Type B pancreatic cell (in vitro differentiated cells): Measurements from ENCODE around the gene CXCL17. TPM values are rescaled to one million over a fixed set of nuclear protein-coding genes. Genes with fewer than 3 reads are reported as not detected.
"Not testable (repeated sequence)": the region's sequence is repeated elsewhere in the genome, so short reads cannot be mapped to it uniquely, and the experiment has no call there.

Experiments
- DNase-seq: peaks from one replicate; pipeline ENCODE4 v3.0.0; 2021; ENCODE audit warnings: mixed read lengths; ENCODE audit not compliant: unreplicated experiment; ENCODE audit errors: extremely low spot score
- H3K27ac Mint-ChIP-seq: 2 replicates; pipeline ENCODE4 v1.8.0; 2021; ENCODE audit warnings: mild to moderate bottlenecking, mixed read lengths
- H3K27me3 Mint-ChIP-seq: 2 replicates; pipeline ENCODE4 v1.8.0; 2021; ENCODE audit warnings: mixed read lengths
- H3K36me3 Mint-ChIP-seq: 2 replicates; pipeline ENCODE4 v1.8.0; 2021; ENCODE audit warnings: mixed read lengths
- H3K4me1 Mint-ChIP-seq: one replicate; pipeline ENCODE4 v1.8.0; 2021; ENCODE audit warnings: mixed read lengths; ENCODE audit not compliant: unreplicated experiment
- H3K4me3 Mint-ChIP-seq: 2 replicates; pipeline ENCODE4 v1.8.0; 2021; ENCODE audit warnings: mild to moderate bottlenecking, mixed read lengths
- H3K9me3 Mint-ChIP-seq: 2 replicates; pipeline ENCODE4 v1.8.0; 2021; ENCODE audit warnings: mixed read lengths
- CTCF ChIP-seq: fragments of 200-600 bp; sonication (generic); conservative IDR thresholded peaks from 2 replicates; pipeline ENCODE4 v1.5.0; 2021; ENCODE audit warnings: antibody characterized with exemption, mild to moderate bottlenecking
- total RNA-seq: library from RNA; stranded (reverse); gene quantifications from 2 replicates; pipeline ENCODE4 v1.2.1, GENCODE V29; 2021; ENCODE audit warnings: low replicate concordance

The CXCL17 gene
- total RNA-seq, 1 donor from 2014 or later: 3.2 TPM

GRCh38 chr19:42461700-42462324 lies 19.1 kb upstream of the CXCL17 start:
- Mint-ChIP-seq H3K36me3 (no peaks in the 10 kb centered on the region), H3K9me3 (no peaks in the 10 kb centered on the region), H3K27ac (no peak overlapping the region), H3K27me3 (no peaks in the 10 kb centered on the region), H3K4me1 (peaks cover 10% of the 10 kb centered on the region), H3K4me3 (no peak overlapping the region)
- no peak for DNase-seq
- no peak for TF ChIP-seq CTCF

- not testable (repeated sequence) for H3K27me3 Mint-ChIP-seq, DNase-seq, H3K27ac Mint-ChIP-seq, H3K4me1 Mint-ChIP-seq, H3K4me3 Mint-ChIP-seq, H3K9me3 Mint-ChIP-seq, H3K36me3 Mint-ChIP-seq
- TF ChIP-seq CTCF: peak; percentile 7
Observed at GRCh38 chr19:42461231-42461630, 18.5 kb upstream of the CXCL17 start.

- H3K4me1 Mint-ChIP-seq: no peaks in the 10 kb centered on the region
- no peaks in the 10 kb centered on the region for H3K36me3 Mint-ChIP-seq
- no peak for TF ChIP-seq CTCF
- no peaks in the 10 kb centered on the region for H3K9me3 Mint-ChIP-seq
- no peak for DNase-seq
- H3K27ac Mint-ChIP-seq: no peak overlapping the region
- H3K27me3 Mint-ChIP-seq: no peaks in the 10 kb centered on the region
- H3K4me3 Mint-ChIP-seq: no peak overlapping the region
Observed at GRCh38 chr19:42459926-42460325, 17.2 kb upstream of the CXCL17 start.

- Mint-ChIP-seq H3K27me3 (no peaks in the 10 kb centered on the region), H3K27ac (peak overlapping the region; percentile 75), H3K9me3 (no peaks in the 10 kb centered on the region), H3K4me1 (no peaks in the 10 kb centered on the region), H3K36me3 (no peaks in the 10 kb centered on the region), H3K4me3 (no peak overlapping the region)
- no peak for DNase-seq
- TF ChIP-seq CTCF: no peak
Observed at GRCh38 chr19:42455621-42456081, 12.9 kb upstream of the CXCL17 start.

- Mint-ChIP-seq H3K36me3 (no peaks in the 10 kb centered on the region), H3K4me3 (no peak overlapping the region), H3K27me3 (no peaks in the 10 kb centered on the region), H3K4me1 (no peaks in the 10 kb centered on the region), H3K9me3 (no peaks in the 10 kb centered on the region), H3K27ac (no peak overlapping the region)
- DNase-seq: no peak
- no peak for TF ChIP-seq CTCF
Observed at GRCh38 chr19:42455086-42455485, 12.3 kb upstream of the CXCL17 start.
